WTC11 (cell line): ENCODE measurements around the gene BNIP2. TPM values are rescaled to one million over a fixed set of nuclear protein-coding genes. Genes with fewer than 3 reads are reported as not detected.

Experiments
- ATAC-seq: fragments of 200-7000 bp; cut with Tn5 transposase; 2 replicates; pipeline ENCODE4 v1.10.0; 2021; ENCODE audit warnings: mild to moderate bottlenecking, moderate library complexity
- CTCF ChIA-PET: fragments of 300-600 bp; sonication (Branson Sonifier 250); formaldehyde crosslinking; loops from one replicate; lab custom pipeline; 2021; ENCODE audit warnings: antibody characterized with exemption; lab: Charles Lee
- POLR2A ChIA-PET: fragments of 350-600 bp; sonication (Branson Sonifier 250); formaldehyde crosslinking; loops from one replicate; lab custom pipeline; 2021; ENCODE audit warnings: antibody characterized with exemption; lab: Charles Lee
- DNase-seq: peaks from one replicate; pipeline ENCODE4 v3.0.0; 2021; ENCODE audit warnings: low spot score
- H3K27ac Mint-ChIP-seq: 2 replicates; pipeline ENCODE4 v1.8.0; 2021; ENCODE audit warnings: mixed read lengths
- H3K27me3 Mint-ChIP-seq: 2 replicates; pipeline ENCODE4 v1.8.0; 2021; ENCODE audit warnings: low read depth, mild to moderate bottlenecking, moderate library complexity, mixed read lengths
- H3K36me3 Mint-ChIP-seq: 2 replicates; pipeline ENCODE4 v1.8.0; 2021; ENCODE audit warnings: mixed read lengths
- H3K4me1 Mint-ChIP-seq: 2 replicates; pipeline ENCODE4 v1.8.0; 2022; ENCODE audit warnings: mixed read lengths
- H3K4me3 Mint-ChIP-seq: 2 replicates; pipeline ENCODE4 v1.8.0; 2021; ENCODE audit warnings: mild to moderate bottlenecking, moderate library complexity, mixed read lengths
- H3K9me3 Mint-ChIP-seq: 2 replicates; pipeline ENCODE4 v1.8.0; 2021; ENCODE audit warnings: mixed read lengths
- ATF1 ChIP-seq: sonication (generic); formaldehyde crosslinking; IDR thresholded peaks from 2 replicates; pipeline ENCODE4 v1.8.1; 2023; ENCODE audit warnings: mild to moderate bottlenecking, moderate library complexity, missing genetic modification reagents
- ATF6 ChIP-seq: sonication (generic); formaldehyde crosslinking; IDR thresholded peaks from 2 replicates; pipeline ENCODE4 v1.8.1; 2023; ENCODE audit warnings: mild to moderate bottlenecking, missing genetic modification reagents
- CREB1 ChIP-seq: sonication (generic); formaldehyde crosslinking; IDR thresholded peaks from 2 replicates; pipeline ENCODE4 v1.8.0; 2023; ENCODE audit warnings: mild to moderate bottlenecking, missing genetic modification reagents
- FOXK1 ChIP-seq: sonication (generic); formaldehyde crosslinking; IDR thresholded peaks from 2 replicates; pipeline ENCODE4 v1.8.0; 2022; ENCODE audit warnings: mild to moderate bottlenecking, moderate library complexity, missing genetic modification reagents
- GABPB1 ChIP-seq: sonication (generic); formaldehyde crosslinking; IDR thresholded peaks from 2 replicates; pipeline ENCODE4 v1.8.1; 2023; ENCODE audit warnings: mild to moderate bottlenecking, missing genetic modification reagents
- GRHL2 ChIP-seq: fragments of 250-450 bp; sonication (Bioruptor Pico); IDR thresholded peaks from 2 replicates; pipeline ENCODE4 v1.8.0; 2022; ENCODE audit warnings: mild to moderate bottlenecking, moderate library complexity; ENCODE audit not compliant: insufficient replicate concordance, severe bottlenecking
- HMGXB4 ChIP-seq: sonication (generic); formaldehyde crosslinking; IDR thresholded peaks from 2 replicates; pipeline ENCODE4 v1.8.1; 2023; ENCODE audit warnings: mild to moderate bottlenecking, moderate library complexity, missing genetic modification reagents
- IRF1 ChIP-seq: sonication (generic); formaldehyde crosslinking; IDR thresholded peaks from 2 replicates; pipeline ENCODE4 v1.8.0; 2023; ENCODE audit warnings: missing genetic modification reagents
- JUN ChIP-seq: sonication (generic); formaldehyde crosslinking; IDR thresholded peaks from 2 replicates; pipeline ENCODE4 v1.8.0; 2023; ENCODE audit warnings: mild to moderate bottlenecking, missing genetic modification reagents
- KAT7 ChIP-seq: sonication (generic); formaldehyde crosslinking; IDR thresholded peaks from 2 replicates; pipeline ENCODE4 v1.8.1; 2023; ENCODE audit warnings: missing genetic modification reagents, mild to moderate bottlenecking, borderline replicate concordance
- NFE2L1 ChIP-seq: sonication (generic); formaldehyde crosslinking; IDR thresholded peaks from 2 replicates; pipeline ENCODE4 v1.8.1; 2023; ENCODE audit warnings: missing genetic modification reagents
- NFYB ChIP-seq: sonication (generic); formaldehyde crosslinking; conservative IDR thresholded peaks from 2 replicates; pipeline ENCODE4 v1.8.0; 2022; ENCODE audit warnings: low read depth, missing genetic modification reagents
- NR2C2 ChIP-seq: sonication (generic); formaldehyde crosslinking; IDR thresholded peaks from 2 replicates; pipeline ENCODE4 v1.8.0; 2022; ENCODE audit warnings: mild to moderate bottlenecking, missing genetic modification reagents
- PREB ChIP-seq: sonication (generic); formaldehyde crosslinking; IDR thresholded peaks from 2 replicates; pipeline ENCODE4 v1.8.1; 2022; ENCODE audit warnings: mild to moderate bottlenecking, missing genetic modification reagents, moderate library complexity, borderline replicate concordance
- RELA ChIP-seq: sonication (generic); formaldehyde crosslinking; IDR thresholded peaks from 2 replicates; pipeline ENCODE4 v1.8.1; 2022; ENCODE audit warnings: missing genetic modification reagents, mild to moderate bottlenecking, borderline replicate concordance
- SOX15 ChIP-seq: fragments of 250-450 bp; sonication (Bioruptor Pico); IDR thresholded peaks from 2 replicates; pipeline ENCODE4 v1.9.0; 2021; ENCODE audit warnings: mild to moderate bottlenecking
- ZMAT4 ChIP-seq: fragments of 250-450 bp; sonication (Bioruptor Pico); IDR thresholded peaks from 2 replicates; pipeline ENCODE4 v1.9.0; 2021; ENCODE audit warnings: mild to moderate bottlenecking
- ZNF232 ChIP-seq: sonication (generic); formaldehyde crosslinking; IDR thresholded peaks from 2 replicates; pipeline ENCODE4 v1.8.0; 2022; ENCODE audit warnings: mild to moderate bottlenecking, missing genetic modification reagents
- ZNF263 ChIP-seq: sonication (generic); formaldehyde crosslinking; IDR thresholded peaks from 2 replicates; pipeline ENCODE4 v1.8.1; 2022; ENCODE audit warnings: low read depth, mild to moderate bottlenecking, moderate library complexity, missing genetic modification reagents
- ZNF416 ChIP-seq: fragments of 250-450 bp; sonication (Bioruptor Pico); IDR thresholded peaks from 2 replicates; pipeline ENCODE4 v1.9.0; 2021; ENCODE audit warnings: mild to moderate bottlenecking, inconsistent platforms
- total RNA-seq: library from RNA; stranded (reverse); gene quantifications from 3 replicates; pipeline ENCODE4 v1.2.3, GENCODE V29; 2021
- TF ChIP-seq, protein P1 (sequence below): fragments of 250-450 bp; sonication (Bioruptor Pico); IDR thresholded peaks from 2 replicates; pipeline ENCODE4 v1.8.0; 2021; ENCODE audit warnings: mild to moderate bottlenecking
- TF ChIP-seq, protein P2 (sequence below): sonication (generic); formaldehyde crosslinking; conservative IDR thresholded peaks from 2 replicates; pipeline ENCODE4 v1.8.1; 2023; ENCODE audit warnings: mild to moderate bottlenecking, low read depth, missing genetic modification reagents, moderate library complexity
- TF ChIP-seq, protein P3 (sequence below): sonication (generic); formaldehyde crosslinking; IDR thresholded peaks from 2 replicates; pipeline ENCODE4 v1.8.0; 2022; ENCODE audit warnings: mild to moderate bottlenecking, missing genetic modification reagents

BNIP2 gene
- total RNA-seq, 1 experiment from 2014 or later = 40.3 TPM

- TF ChIP-seq, protein P1, sequence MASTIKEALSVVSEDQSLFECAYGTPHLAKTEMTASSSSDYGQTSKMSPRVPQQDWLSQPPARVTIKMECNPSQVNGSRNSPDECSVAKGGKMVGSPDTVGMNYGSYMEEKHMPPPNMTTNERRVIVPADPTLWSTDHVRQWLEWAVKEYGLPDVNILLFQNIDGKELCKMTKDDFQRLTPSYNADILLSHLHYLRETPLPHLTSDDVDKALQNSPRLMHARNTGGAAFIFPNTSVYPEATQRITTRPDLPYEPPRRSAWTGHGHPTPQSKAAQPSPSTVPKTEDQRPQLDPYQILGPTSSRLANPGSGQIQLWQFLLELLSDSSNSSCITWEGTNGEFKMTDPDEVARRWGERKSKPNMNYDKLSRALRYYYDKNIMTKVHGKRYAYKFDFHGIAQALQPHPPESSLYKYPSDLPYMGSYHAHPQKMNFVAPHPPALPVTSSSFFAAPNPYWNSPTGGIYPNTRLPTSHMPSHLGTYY (CRISPR knock-in tag) = no peak
- no peak for TF ChIP-seq NFYB (CRISPR knock-in tag)
- TF ChIP-seq ZMAT4 (CRISPR knock-in tag) = no peak
- no peak for TF ChIP-seq NR2C2
- no peak for TF ChIP-seq PREB (CRISPR knock-in tag)
- TF ChIP-seq ZNF416 = no peak
- TF ChIP-seq, protein P2, sequence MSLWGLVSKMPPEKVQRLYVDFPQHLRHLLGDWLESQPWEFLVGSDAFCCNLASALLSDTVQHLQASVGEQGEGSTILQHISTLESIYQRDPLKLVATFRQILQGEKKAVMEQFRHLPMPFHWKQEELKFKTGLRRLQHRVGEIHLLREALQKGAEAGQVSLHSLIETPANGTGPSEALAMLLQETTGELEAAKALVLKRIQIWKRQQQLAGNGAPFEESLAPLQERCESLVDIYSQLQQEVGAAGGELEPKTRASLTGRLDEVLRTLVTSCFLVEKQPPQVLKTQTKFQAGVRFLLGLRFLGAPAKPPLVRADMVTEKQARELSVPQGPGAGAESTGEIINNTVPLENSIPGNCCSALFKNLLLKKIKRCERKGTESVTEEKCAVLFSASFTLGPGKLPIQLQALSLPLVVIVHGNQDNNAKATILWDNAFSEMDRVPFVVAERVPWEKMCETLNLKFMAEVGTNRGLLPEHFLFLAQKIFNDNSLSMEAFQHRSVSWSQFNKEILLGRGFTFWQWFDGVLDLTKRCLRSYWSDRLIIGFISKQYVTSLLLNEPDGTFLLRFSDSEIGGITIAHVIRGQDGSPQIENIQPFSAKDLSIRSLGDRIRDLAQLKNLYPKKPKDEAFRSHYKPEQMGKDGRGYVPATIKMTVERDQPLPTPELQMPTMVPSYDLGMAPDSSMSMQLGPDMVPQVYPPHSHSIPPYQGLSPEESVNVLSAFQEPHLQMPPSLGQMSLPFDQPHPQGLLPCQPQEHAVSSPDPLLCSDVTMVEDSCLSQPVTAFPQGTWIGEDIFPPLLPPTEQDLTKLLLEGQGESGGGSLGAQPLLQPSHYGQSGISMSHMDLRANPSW (CRISPR knock-in tag) = no peak
These were observed 26.9 kb downstream of the BNIP2 start (continued) for GRCh38 chr15:59662260-59662659.

GRCh38 chr15:59659366-59659765 is 29.8 kb downstream of the BNIP2 start:
- Mint-ChIP-seq H3K4me1 (no peaks in the 10 kb centered on the region), H3K36me3 (peaks cover 21% of the 10 kb centered on the region), H3K4me3 (no peak overlapping the region), H3K27ac (no peak overlapping the region), H3K9me3 (0 out of 2 replicates have a peak, but pooled peaks cover 3% of the 10 kb centered on the region), H3K27me3 (no peaks in the 10 kb centered on the region)
- POLR2A ChIA-PET = no interaction called here
- CTCF ChIA-PET = no interaction called here
- DNase-seq (no peak), ATAC-seq (no peak)
- TF ChIP-seq, protein P3, sequence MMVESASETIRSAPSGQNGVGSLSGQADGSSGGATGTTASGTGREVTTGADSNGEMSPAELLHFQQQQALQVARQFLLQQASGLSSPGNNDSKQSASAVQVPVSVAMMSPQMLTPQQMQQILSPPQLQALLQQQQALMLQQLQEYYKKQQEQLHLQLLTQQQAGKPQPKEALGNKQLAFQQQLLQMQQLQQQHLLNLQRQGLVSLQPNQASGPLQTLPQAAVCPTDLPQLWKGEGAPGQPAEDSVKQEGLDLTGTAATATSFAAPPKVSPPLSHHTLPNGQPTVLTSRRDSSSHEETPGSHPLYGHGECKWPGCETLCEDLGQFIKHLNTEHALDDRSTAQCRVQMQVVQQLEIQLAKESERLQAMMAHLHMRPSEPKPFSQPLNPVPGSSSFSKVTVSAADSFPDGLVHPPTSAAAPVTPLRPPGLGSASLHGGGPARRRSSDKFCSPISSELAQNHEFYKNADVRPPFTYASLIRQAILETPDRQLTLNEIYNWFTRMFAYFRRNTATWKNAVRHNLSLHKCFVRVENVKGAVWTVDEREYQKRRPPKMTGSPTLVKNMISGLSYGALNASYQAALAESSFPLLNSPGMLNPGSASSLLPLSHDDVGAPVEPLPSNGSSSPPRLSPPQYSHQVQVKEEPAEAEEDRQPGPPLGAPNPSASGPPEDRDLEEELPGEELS (CRISPR knock-in tag) = no peak
- no peak for TF ChIP-seq CREB1 (CRISPR knock-in tag)
- no peak for TF ChIP-seq ZNF232 (CRISPR knock-in tag)
- no peak for TF ChIP-seq JUN (CRISPR knock-in tag)
- no peak for TF ChIP-seq HMGXB4 (CRISPR knock-in tag)
- TF ChIP-seq GRHL2 = no peak
- TF ChIP-seq ATF6 (CRISPR knock-in tag) = no peak
- TF ChIP-seq RELA (CRISPR knock-in tag) = no peak
- no peak for TF ChIP-seq GABPB1 (CRISPR knock-in tag)
- TF ChIP-seq ZNF263 (CRISPR knock-in tag) = no peak
- no peak for TF ChIP-seq NFYB (CRISPR knock-in tag)
- no peak for TF ChIP-seq KAT7 (CRISPR knock-in tag)
- no peak for TF ChIP-seq NFE2L1 (CRISPR knock-in tag)
- TF ChIP-seq IRF1 (CRISPR knock-in tag) = no peak
- no peak for TF ChIP-seq SOX15 (CRISPR knock-in tag)
- no peak for TF ChIP-seq ATF1 (CRISPR knock-in tag)
- TF ChIP-seq FOXK1 = no peak
